Measurements from ENCODE around the gene PKMYT1.

- TF ChIP-seq CTCF (IDR thresholded peaks at IDR 0.05): peak in 3 of 4 experiments; percentile 29 to 59 (median 42)
- TF ChIP-seq POLR2AphosphoS5 (IDR thresholded peaks at IDR 0.05): peak; percentile 43
These were observed 41.4 kb upstream of the PKMYT1 start for GRCh38 chr16:3021449-3022207.

All from gastroesophageal sphincter (tissue), 3 donors.